Ovary (tissue), 9 donors: ENCODE measurements around the gene ICAM5. TPM values are rescaled to one million over a fixed set of nuclear protein-coding genes. Genes with fewer than 3 reads are reported as not detected.

ENCODE experiments used
- DNase-seq, 5 donors: peaks; one replicate each; pipeline ENCODE4 v3.0.0-alpha.2; 2019 to 2020
- H3K27ac ChIP-seq, 2 donors: fragments of 200-600 bp; one replicate each; pipeline versions ENCODE4 v1.5.1 to v1.8.0; 2019 to 2022
- H3K27me3 ChIP-seq: fragments of 200-600 bp; one replicate; pipeline ENCODE4 v1.8.0; 2022
- H3K36me3 ChIP-seq: fragments of 200-600 bp; sonication (generic); one replicate; pipeline ENCODE4 v1.5.1; 2019
- H3K4me1 ChIP-seq: one replicate; pipeline ENCODE4 v1.8.1; 2013; ENCODE audit warnings: mild to moderate bottlenecking, moderate library complexity; ENCODE audit not compliant: insufficient read depth
- H3K4me3 ChIP-seq: fragments of 200-600 bp; sonication (generic); one replicate; pipeline ENCODE4 v1.5.1; 2017
- H3K9me3 ChIP-seq, 2 donors: fragments of 200-600 bp in 1 of 2; sonication (generic) in 1 of 2; one replicate each; pipeline versions ENCODE4 v1.5.1 to v1.8.1; 2013 to 2019; ENCODE audit warnings: mild to moderate bottlenecking in 1 of 2, moderate library complexity in 1 of 2
- EP300 ChIP-seq: sonication (generic); formaldehyde crosslinking; IDR thresholded peaks from one replicate; pipeline ENCODE4 v1.6.1; 2017; ENCODE audit warnings: antibody characterized with exemption
- POLR2A ChIP-seq: fragments of 450-650 bp; IDR thresholded peaks from one replicate; pipeline ENCODE4 v1.6.1; 2017; ENCODE audit warnings: antibody characterized with exemption, mild to moderate bottlenecking, moderate library complexity
- WGBS, 3 donors: extraction: QIAGEN DNeasy Blood & Tissue Kit in 1 of 3; methylation state at CpG; one replicate each; pipeline versions ENCODE4 v1.1.5 to v1.1.7; 2013 to 2017; 5-methylcytosine and 5-hydroxymethylcytosine counted together
- intact Hi-C, 4 donors: fragments of 100-400 bp; cut with DNase I; formaldehyde crosslinking; loops; one replicate each; pipeline versions ENCODE4 v1.11.0 to v1.15.1; 2022 to 2023
- polyA plus RNA-seq, 2 donors: library from polyadenylated mRNA; stranded (reverse); fragments of 200-250 nt in 1 of 2; fragments of 350-450 nt in 1 of 2; fragmentation: Illumina TruSeq in 1 of 2; extraction: RNeasy Lipid Tissue Mini Kit (QIAGEN cat#74804) in 1 of 2; gene quantifications; one replicate each; pipeline ENCODE4 v1.2.3, GENCODE V29; 2013 to 2014
- total RNA-seq, 7 donors: library from RNA; depleted of rRNA in 2 of 7; stranded (reverse); fragments of >200 nt in 2 of 7; fragmentation: NEBNext Ultra II Directional in 3 of 7; extraction: Animal tissue kit (Norgen Biotek cat#: 25700) in 3 of 7; gene quantifications; one replicate each; pipeline versions ENCODE4 v1.1.0 to v1.2.4, GENCODE V29; 2016 to 2023
- TF ChIP-seq, protein P1 (sequence below), 3 donors: fragments of 450-650 bp in 2 of 3; fragments of 200-600 bp in 1 of 3; IDR thresholded peaks; one replicate each; pipeline versions ENCODE4 v1.5.1 to v1.8.0; 2016 to 2022; ENCODE audit warnings: antibody characterized with exemption in 3 of 3, mild to moderate bottlenecking in 1 of 3
- donor health status: DM: no; HTN: no; CAD: no; lungs with moderate emphysema.
- donor health status: DM: no; HTN: no; CAD: no.
- donor health status: Bipolar disorder and iron deficiency.
- donor health status: DM: yes; HTN: yes; CAD: no.
- donor health status: DM: no; HTN: no; CAD: no.
- donor health status: DM: yes; HTN: yes; CAD: no.

The ICAM5 gene
- total and polyA plus RNA-seq, 9 donors = 0.11 to 16.1 (median 1.7) TPM; not detected in 1

DNA sequence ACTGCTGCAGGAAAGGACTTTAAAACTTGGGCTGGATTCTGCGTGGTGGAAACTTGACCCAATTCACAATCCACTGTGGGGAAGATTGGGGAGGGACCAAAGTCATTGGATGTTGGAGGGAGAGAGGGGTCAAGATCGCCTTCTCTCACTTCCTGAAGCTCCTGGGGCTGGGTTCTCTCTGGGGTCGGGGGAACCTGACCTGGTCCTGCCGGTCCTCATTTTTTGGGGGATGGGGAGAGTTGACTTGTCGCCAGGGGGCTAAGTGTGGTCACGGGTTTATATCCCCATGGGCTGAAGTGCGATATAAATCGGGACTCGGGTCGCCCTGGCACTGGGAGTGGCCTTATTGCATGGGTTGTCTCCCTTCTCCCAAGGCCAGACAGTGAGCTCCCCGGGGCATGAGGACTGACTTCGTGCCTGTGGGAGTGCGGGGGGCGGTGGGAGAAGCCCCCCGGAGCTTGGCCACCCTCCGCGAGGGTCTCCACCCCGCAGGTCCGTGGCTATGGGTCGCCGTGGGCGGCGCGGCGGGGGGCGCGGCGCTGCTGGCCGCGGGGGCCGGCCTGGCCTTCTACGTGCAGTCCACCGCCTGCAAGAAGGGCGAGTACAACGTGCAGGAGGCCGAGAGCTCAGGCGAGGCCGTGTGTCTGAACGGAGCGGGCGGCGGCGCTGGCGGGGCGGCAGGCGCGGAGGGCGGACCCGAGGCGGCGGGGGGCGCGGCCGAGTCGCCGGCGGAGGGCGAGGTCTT, 6.3 kb downstream of the ICAM5 start:
- H3K27ac ChIP-seq = no peak overlapping the region
- peaks cover 6% of the 10 kb centered on the region for H3K27me3 ChIP-seq
- WGBS, 3 donors = 1 to 8% (median 2%) methylated on average over 42 to 58 of the region's 58 CpGs
- H3K9me3 ChIP-seq = no peaks in the 10 kb centered on the region
- no peak overlapping the region for H3K4me3 ChIP-seq
- intact Hi-C loops = no loop called here
- no peaks in the 10 kb centered on the region for H3K36me3 ChIP-seq
- TF ChIP-seq POLR2A (no peak), EP300 (no peak)
- TF ChIP-seq, protein P1, sequence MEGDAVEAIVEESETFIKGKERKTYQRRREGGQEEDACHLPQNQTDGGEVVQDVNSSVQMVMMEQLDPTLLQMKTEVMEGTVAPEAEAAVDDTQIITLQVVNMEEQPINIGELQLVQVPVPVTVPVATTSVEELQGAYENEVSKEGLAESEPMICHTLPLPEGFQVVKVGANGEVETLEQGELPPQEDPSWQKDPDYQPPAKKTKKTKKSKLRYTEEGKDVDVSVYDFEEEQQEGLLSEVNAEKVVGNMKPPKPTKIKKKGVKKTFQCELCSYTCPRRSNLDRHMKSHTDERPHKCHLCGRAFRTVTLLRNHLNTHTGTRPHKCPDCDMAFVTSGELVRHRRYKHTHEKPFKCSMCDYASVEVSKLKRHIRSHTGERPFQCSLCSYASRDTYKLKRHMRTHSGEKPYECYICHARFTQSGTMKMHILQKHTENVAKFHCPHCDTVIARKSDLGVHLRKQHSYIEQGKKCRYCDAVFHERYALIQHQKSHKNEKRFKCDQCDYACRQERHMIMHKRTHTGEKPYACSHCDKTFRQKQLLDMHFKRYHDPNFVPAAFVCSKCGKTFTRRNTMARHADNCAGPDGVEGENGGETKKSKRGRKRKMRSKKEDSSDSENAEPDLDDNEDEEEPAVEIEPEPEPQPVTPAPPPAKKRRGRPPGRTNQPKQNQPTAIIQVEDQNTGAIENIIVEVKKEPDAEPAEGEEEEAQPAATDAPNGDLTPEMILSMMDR (IDR thresholded peaks at IDR 0.05) = no peak
- peaks cover 12% of the 10 kb centered on the region for H3K4me1 ChIP-seq
- no peak for DNase-seq

DNA sequence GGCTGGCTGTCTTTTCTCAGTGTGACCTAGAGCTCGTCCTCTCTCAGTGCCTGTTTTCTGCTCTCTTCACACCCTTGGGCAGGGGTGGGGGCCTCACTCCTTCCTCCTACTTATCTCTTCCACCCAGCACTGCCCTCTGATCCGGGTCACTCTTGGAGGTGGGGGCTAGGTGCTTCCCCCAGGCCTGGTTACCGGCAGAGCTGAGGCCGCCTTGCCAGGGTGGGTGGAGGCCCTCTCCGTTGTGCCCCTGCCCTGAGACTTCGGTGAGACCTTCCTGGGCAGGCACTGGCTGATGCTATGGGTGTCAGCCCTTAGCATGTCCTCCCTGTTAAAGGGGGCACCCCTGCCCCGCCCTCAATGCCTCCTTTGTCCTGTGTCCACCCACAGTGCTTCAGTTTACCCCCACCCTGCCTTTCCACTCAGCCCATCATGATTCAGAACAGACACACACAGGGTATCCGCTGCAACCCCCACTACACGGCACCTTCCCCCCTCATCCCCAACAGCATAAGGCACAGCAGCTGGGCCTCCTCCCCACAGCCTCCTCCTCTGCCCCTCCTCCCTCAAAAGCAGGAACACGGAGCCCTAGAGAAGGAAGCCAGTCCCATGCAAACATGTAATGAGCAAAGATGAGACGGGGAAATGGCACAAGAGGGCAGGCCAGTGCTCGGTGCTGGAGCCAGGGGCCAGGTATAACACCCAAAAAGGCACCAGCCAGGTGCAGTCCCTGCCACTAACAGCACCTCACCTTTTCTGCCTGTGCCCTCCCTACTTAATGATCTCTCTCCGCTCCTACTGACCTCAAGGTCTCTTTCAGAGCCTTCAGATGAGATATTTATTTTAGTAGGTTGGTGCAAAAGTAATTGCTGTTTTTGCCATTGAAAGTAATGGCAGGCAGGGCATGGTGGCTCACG, 10.1 kb downstream of the ICAM5 start:
- Histone ChIP-seq H3K27ac (no peak overlapping the region), H3K27me3 (no peaks in the 10 kb centered on the region), H3K4me1 (peaks cover 5% of the 10 kb centered on the region), H3K4me3 (no peak overlapping the region), H3K36me3 (no peaks in the 10 kb centered on the region), H3K9me3 (no peaks in the 10 kb centered on the region)
- DNase-seq = no peak
- 38 to 47% (median 43%) methylated on average over 14 of the region's 14 CpGs for WGBS, 3 donors
- intact Hi-C loops = no loop called here
- TF ChIP-seq, protein P1 (IDR thresholded peaks at IDR 0.05) = no peak
- TF ChIP-seq EP300 (no peak), POLR2A (no peak)

- H3K4me3 ChIP-seq = no peak overlapping the region
- no peaks in the 10 kb centered on the region for H3K4me1 ChIP-seq
- no peaks in the 10 kb centered on the region for H3K9me3 ChIP-seq
- no peak overlapping the region for H3K27ac ChIP-seq
- WGBS, 3 donors = 70 to 75% (median 72%) methylated on average over 17 of the region's 17 CpGs
- H3K36me3 ChIP-seq = no peaks in the 10 kb centered on the region
- TF ChIP-seq POLR2A (no peak), EP300 (no peak)
- TF ChIP-seq, protein P1 (IDR thresholded peaks at IDR 0.05) = no peak
- intact Hi-C loops = no loop called here
- no peak for DNase-seq
- no peaks in the 10 kb centered on the region for H3K27me3 ChIP-seq
Observed at GRCh38 chr19:10305139-10305806, 15.5 kb downstream of the ICAM5 start.

DNA sequence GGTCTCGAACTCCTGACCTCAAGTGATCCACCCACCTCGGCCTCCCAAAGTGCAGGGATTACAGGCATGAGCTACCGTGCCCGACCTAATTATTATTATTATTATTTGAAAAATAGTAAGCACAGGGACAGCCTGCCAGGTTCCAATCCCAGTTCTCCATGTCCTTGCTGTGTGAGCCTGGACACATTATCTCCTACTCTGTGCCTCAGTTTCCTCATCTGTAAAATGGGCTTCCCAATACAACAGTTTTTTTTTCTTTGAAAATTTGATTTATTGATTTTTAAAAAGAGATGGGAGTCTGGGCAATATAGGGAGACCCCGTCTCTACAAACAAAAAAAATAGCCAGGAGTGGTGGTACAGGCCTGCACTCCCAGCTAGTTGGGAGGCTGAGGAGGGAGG, 16.6 kb downstream of the ICAM5 start:
- TF ChIP-seq, protein P1 (IDR thresholded peaks at IDR 0.05) = no peak
- TF ChIP-seq POLR2A (no peak), EP300 (no peak)
- DNase-seq = no peak
- intact Hi-C loops = no loop called here
- Histone ChIP-seq H3K27ac (no peak overlapping the region), H3K36me3 (no peaks in the 10 kb centered on the region), H3K9me3 (no peaks in the 10 kb centered on the region), H3K4me1 (no peaks in the 10 kb centered on the region), H3K4me3 (no peak overlapping the region), H3K27me3 (no peaks in the 10 kb centered on the region)
- WGBS, 3 donors = 87 to 92% (median 91%) methylated on average over 5 of the region's 5 CpGs
